Lung microvascular endothelial cell (primary cell): ENCODE data around the gene TCEAL7. TPM values are rescaled to one million over a fixed set of nuclear protein-coding genes. Genes with fewer than 3 reads are reported as not detected.
"Not testable (repeated sequence)": the region's sequence is repeated elsewhere in the genome, so short reads cannot be mapped to it uniquely, and the experiment has no call there.

Experiments
- DNase-seq, 2 donors: peaks; one replicate each; pipeline versions ENCODE4 v3.0.0 to v3.0.0-alpha.2; 2010; ENCODE audit warnings: low read depth in 2 of 2
- total RNA-seq: library from RNA; depleted of rRNA; stranded (reverse); fragments of >200 nt; gene quantifications from 2 replicates; pipeline ENCODE4 v1.2.1, GENCODE V29; 2014

TCEAL7 gene, protein sequence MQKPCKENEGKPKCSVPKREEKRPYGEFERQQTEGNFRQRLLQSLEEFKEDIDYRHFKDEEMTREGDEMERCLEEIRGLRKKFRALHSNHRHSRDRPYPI
- 0.22 TPM in 1 of 2 replicates, not detected in the other for total RNA-seq

DNA sequence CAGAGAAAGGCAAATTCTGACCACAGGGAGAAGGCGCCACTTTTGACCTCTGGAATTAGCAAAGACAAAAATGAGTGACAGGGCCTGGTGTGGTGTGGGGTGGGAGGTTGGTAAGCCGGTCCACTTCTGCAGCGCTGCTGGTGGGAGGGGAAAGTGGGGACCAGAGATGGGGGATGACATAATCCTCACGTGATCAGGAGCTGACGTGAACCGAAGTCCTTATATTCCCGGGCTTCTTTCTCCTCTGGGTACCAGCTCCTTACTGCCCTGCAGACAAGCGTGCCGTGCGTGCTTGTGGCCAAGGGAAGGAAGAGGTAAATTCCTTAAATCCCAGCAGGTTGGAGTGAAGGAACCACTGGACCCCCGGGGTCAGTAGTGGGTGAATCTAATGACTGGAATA, at the start of gene TCEAL7:
Gene TCEAL7, plus strand, starts transcription at position 249 of the 400 bp plus-strand sequence. CDS start 1,165 bp downstream, outside the sequence.
- DNase-seq: no peak

DNA sequence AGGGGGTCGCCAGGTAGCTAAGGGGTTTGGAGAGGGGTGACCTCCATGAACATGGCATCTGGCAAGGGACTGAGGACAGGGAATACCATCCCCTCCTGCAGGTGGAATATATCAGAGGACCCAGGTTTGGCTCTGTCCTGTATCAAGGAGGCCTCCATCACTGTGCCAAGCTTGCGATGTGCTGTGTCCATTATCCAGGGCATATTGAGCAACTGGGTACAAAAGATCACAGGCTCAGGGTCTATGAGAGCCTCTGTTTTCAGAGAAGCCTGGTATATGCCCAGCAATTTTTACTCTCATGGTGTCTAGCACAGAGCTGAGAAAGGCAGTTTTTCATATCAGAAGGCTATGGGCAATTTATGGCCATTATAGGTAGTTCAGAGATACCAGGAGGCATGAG, 36.9 kb upstream of the TCEAL7 start:
- no peak for DNase-seq

DNA sequence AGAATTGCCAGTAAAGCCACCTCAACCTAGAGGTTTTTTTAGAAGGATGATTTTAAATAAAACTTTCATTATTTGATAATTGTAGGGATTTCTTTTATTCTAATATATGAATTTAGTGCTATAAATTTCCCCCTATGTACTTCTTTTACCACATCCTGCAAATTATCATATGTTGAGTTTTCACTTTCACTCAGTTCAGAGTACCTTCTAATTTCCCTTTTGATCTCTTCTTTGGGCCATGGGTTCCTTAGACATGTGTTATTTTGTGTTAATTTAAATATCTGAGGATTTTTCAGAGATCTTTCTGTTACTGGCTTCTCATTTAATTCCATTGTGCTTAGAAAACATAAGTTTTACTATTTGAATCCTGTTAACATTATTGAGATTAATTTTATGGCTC, 25.3 kb upstream of the TCEAL7 start:
- DNase-seq: no peak

DNA sequence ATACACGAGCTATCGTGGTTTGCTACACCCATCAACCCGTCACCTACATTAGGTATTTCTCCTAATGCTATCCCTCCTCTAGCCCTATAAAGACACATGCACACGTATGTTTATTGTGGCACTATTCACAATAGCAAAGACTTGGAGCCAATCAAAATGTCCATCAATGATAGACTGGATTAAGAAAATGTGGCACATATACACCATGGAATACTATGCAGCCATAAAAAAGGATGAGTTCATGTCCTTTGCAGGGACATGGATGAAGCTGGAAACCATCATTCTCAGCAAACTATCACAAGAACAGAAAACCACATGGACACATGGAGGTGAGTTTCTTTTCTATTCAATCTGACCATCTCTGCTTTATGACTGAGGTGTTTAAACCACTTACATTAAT, 24.4 kb upstream of the TCEAL7 start:
- DNase-seq: not testable (repeated sequence)

DNA sequence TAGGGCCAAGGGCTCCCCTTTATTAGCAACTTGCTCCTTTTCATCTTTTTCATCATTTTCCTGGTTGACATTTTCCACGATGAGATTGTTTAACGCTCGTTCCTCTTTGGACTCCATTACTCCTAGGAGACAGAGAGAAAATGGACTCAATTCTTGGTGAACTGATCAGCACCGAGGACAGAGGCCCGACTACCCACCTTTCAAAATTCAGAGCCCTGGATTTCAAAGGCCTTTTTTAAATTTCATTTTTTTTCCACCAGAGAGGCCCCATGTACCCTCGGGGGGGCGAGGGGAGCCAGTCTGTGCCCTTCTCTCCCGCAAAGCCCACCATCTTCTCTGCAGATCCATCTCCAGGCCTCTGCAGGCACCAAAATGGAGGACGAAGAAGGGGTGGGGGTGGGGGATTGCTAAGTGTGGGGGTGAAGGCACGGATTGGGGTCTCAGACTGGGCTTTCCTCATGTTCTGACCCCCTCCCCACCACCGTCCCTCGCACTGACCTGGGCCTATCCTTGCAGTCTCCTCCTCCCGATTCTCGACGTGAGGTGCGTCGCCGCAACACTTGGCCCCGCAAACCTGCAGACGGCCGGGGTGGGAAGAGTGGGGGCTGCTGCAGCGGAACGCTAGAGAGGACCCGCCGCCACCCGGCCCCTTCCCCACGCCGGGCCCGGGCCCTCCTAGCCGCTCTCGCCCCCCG, 20.0 kb upstream of the TCEAL7 start:
- no peak for DNase-seq

DNA sequence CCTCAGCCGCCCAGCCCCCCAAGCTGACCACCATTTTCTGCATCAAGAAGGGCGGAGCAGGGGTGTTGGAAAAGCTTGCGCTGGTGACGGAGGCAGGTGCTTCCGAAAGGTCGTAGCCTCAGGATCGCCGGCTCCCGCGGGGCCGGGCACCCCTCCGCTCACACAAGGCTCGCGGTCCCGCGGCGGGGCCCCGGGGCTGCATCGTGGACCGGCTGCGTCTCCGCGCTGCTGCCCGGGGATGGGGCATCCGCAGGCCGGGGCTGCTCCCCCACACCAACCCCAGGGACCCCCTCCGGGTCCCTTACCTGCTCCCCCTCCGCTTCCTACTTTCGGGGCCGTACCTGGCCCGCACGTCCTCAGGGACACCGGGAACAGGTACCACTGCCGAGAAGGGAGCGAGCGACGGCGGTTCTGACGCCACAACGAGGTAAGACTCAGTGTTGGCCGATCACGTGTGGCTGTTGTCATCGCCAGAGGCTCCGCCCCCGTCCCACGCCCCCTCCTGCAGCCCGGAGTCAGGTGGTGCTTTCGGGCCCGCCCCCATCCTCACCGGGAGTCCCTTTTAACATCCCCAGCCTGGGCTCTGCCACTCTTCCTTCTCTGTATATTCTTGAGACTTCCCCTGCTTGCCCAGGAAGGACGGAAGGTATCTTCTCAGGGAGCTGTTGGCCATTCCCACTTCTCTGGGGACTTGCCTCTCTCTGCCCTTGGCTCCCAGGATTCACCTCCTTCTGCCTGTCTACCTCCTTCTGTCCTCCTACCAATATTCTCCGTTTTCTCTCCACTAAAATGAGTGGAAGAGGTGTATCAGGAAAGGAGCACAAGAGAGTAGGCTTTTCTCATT, 19.3 kb upstream of the TCEAL7 start, which contains the start of gene BEX2:
Gene BEX2, minus strand, starts transcription at position 436 of the 844 bp plus-strand sequence. CDS start 1,014 bp downstream, outside the sequence.
- DNase-seq: peak in 1 of 2 donors; percentile 42

DNA sequence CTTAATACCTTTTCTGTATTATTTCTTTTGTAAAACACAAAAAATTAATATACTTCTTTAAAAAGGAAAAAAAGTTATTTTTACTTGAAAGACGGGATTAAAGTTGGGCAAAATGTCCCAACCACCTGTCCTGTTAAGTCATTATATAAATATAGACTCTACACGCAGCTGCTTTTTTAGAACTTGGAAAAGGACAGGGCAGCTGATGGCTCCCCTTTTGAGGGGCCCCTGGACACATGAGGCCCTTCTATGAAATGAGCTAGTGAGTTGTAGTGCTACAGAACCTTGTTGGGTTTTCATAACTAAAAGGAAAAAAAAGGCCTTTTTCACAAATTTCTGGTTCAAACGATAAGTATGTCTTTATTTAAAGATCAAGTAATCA, 18.6 kb upstream of the TCEAL7 start:
- no peak for DNase-seq

DNA sequence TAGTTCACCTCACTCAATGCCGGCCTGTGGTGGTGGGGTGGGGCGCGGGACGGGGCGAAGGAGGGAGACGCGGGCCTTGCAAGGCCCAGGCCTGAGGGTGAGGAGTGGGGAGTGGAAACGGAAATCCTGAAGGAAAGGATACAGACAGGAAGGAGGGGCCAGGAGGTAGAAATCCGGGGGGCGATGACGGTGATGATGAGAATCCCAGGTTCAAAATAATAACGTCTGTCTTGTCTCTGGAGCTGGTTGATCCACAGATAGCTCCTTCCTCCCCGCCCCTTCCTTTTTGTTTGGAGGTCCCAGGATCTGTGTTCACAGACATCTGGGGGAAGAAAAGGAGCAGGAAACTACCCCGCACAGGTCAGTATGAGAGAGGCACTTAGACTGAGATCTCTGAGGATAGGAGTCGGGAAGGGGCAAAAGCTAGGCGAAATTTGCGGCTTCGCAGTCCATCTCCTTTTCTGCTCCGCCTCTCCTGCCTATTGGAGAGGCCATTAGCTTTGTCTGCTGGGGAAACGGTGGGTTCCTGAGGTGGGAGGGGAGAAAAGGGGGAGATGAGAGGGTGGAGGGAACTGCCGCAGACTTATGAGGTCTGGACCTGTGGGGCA, 746 bp downstream of the TCEAL7 start:
- DNase-seq: no peak

DNA sequence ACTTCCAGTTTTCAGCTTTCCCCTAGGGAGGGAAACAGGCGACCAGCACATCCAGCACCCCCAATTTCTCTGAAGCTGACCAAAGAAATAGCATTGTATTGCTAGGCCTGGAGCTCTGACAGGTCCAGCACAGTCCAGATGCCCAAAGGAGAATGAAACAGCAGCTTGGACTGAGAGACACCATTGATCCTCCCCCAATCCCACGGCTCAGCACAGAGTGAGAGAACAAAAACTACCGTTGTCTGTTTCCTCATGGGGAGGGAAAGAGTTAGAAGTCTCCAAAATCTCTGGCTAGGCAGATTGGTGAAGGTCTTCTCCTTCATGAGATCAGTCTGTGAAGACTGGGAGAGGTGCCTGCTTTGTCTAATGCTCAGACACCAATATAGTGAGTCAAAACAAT, 8.6 kb downstream of the TCEAL7 start:
- DNase-seq: no peak

DNA sequence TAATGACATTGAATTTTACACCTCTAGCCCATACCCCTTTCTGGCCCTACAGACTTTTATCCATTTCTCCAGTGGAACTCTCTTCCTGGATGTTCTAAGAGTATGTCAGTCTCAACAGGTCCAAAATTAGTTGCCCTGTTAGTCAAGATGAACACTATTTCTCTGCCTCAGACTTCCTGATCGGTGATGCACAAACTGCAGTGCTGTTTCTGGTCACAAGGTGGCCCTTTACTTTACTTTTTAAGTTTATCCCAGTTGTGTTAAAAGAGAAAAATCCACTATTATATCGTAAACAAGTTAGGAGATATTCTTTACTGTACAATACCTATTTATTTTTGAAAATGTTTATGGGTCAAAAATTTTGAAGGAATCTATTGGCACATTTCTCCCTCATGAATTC, 13.1 kb downstream of the TCEAL7 start:
- peak; percentile 54 to 61 for DNase-seq

DNA sequence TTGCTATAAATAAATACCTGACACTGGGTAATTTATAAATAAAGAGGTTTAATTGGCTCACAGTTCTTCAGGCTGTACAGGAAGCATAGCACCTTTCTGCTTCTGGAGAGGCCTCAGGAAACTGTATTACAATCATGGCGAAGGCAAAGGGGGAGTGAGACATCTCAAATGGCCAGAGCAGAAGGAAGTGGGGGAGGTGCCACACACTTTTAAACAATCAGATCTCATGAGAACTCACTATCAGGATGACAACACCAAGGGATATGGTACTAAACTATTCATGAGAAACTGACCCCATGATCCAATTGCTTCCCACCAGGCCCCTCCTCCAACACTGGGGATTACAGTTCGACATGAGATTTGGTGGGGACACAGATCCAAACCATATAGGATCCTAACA, 14.6 kb downstream of the TCEAL7 start:
- DNase-seq: peak in 1 of 2 donors; percentile 71

DNA sequence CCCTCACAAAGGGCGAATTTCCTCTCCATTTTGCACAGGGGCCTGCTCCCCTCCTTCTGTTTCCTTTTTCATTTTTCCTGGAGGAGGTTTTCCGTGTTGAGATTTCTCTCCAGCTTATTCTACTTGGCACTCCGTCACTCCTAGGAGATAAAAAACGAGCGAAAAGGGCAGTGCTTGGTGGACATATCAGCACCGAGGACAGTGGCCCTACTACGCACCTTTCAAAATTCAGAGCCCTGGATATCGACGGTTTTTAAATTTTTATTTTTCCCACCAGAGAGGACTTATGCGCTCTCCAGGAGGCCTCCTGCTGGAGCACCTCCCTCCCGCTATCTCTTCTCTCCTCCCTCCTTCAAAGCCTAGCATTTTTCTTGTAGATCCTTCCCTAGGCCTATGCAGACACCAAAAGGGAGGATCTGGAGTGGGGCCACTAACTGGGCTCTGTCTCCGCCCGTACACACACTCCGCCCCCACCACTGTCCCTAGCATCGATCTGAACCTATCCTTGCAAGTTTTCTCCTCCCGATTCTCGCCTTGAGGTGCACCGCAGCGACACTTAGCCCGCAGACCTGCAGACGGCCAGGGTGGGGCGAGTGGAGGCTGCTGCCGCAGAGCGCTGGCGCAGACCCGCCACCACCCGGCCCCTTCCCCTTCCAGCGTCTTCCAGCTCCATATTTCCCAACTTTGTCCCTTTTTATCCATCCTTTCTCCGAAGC, 17.8 kb downstream of the TCEAL7 start:
- no peak for DNase-seq

DNA sequence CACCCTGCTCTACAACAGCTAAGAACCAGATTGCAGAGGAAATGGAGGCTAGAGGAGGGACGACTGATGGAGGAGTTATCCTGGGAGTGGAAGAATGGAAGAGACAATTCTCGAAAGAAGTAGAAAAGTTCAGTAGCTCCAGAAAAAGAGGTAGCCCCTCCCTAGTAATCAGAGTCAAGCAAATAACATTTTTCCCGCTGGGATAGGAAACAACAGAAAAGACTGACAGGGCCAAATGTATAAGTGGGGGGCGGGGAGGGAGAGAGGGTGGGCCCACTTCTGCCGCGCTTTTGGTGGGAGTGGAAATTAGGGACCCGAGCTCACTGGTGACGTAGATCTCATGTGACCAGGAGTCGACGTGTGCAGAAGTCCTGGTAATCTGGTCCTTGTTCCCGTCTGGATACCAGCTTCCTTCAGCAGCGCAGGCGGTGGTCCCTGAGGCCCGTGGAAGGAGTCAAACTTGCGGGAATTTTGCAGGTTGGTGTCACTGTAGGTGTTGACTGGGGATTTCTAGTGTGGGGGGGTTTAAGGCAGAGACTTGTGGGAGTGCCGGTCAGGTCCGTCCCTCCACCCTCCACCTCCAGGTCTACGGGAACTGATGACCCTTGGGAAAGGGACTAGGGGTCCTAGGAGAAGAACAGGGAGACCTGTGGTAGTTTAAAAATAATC, 26.2 kb downstream of the TCEAL7 start, which contains the start of gene TCEAL9:
Gene TCEAL9, plus strand, starts transcription at position 377 of the 669 bp plus-strand sequence. CDS start 1,179 bp downstream, outside the sequence.
- peak; percentile 84 to 87 for DNase-seq

DNA sequence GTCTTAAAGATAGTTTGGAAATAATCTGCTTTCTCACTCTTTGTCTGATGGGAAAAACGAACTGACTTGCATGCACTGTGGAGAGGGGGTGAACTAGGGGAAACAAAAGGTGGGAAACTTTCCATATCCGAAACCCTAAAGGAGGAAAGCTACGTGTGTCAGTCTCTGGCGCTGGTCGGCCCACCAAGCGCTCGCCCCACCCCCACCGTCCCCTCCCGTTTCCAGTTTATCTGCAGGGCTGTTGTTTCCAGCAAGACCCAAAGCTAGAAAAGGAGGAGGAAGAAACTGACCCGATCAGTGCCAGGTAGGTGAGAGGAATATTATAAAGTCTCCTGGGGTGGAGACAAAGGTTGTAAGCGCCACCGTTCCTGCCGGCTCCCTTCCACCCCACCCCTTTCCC, 26.8 kb downstream of the TCEAL7 start:
- DNase-seq: peak; percentile 26 to 47

DNA sequence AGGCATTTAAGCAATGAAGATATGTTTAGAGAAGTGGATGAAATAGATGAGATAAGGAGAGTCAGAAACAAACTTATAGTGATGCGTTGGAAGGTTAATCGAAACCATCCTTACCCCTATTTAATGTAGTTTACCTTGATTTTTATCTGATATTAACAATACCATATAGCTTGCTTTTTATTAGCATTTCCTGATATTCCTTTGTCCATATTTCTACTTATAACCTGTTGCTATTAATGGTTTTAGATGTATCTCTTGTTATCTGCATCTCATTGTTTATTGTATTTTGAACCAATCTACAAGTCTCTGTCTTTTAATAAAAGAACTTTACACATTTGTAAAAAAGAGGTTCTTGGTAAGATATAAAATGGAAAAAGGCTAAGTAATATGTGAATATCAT, 27.8 kb downstream of the TCEAL7 start:
- no peak for DNase-seq

DNA sequence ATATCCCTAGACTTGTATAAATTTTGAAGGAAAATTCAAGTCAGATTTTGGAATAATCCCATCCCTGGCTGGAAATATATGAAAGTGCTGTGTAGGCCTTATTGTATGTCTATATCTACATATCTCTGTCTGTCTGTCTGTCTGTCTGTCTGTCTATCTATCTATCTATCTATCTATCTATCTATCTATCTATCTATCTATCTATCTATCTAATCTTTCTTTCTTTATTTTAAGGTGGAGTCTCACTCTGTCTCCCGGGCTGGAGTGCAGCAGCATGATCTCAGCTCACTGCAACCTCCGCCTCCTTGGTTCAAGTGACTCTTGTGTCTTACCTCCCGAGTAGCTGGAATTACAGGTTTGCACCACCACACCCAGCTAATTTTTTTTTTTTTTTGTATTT, 29.6 kb downstream of the TCEAL7 start:
- DNase-seq: not testable (repeated sequence)

DNA sequence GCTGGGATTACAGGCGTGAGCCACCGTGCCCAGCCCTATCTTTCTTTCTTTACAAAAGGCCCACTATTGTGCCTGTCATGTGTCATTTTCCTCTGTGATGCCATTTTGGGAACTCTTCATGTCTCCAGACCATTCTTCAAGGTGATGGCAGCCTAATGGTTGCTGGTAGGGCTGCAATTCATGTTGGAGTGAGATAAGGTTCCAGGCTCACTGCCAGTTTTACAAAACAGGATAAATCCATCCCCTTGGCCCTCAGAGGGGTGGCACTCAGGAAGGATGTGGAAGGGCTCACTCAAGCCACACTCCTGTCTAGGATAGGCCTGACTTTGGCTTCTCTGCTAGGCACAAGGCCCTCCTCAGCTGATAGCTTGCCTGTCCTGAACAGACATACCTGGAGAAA, 30.1 kb downstream of the TCEAL7 start:
- peak; percentile 44 to 58 for DNase-seq

DNA sequence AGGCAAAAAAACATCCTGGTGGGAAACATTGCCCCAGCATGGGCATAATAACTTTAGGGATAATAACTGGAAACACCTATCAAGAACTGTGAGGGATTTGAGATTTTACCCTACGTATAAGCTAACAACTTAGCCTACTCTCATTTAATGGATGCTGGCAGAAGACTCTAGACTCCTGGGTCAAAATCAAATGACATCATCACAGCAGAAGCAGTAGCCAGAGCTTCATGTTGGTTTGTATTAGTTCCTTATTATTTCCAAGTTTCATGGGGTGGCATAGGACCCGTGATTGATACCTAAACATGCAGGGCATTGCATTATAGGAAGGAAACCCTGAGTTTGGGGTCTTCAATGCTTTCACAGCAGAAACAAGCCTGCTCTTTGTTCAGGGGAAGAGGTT, 30.9 kb downstream of the TCEAL7 start:
- DNase-seq: no peak

DNA sequence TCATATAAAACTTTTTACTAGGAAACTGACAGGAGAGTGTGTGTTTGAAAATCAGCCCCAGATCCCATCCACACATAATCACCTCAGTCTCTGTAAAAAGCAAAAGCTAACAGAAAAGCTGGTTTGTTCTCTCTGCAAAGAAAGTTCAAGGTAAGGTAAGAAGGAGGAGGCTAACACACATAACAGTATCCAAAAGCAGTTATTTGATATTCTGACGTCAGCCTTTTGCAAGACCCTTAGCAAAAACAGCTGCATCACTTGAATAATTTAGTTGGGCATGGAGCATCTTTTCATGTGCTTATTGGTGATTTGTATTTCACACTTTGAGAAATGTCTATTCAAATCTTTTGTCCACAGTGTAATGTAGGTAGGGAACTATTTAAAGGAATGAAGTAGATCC, 31.8 kb downstream of the TCEAL7 start:
- DNase-seq: no peak

DNA sequence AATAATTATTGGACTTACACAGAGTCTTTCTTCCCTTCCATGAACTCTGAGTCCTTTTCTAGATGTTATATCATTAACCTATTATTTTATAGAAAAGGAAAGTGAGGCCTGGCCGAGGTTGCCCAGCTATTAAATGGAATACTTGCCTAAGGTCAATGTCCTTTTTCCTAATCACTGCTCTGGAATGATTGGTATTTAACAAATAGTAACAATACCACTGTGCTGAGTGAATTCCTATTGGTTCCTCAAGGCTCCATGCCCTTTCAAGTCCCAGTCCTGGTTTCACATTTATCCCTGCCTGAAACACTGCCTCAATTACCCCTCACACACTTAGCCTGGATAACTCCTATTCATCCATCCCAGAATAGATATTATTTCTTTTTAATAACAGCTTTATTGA, 32.4 kb downstream of the TCEAL7 start:
- peak; percentile 49 to 52 for DNase-seq

DNA sequence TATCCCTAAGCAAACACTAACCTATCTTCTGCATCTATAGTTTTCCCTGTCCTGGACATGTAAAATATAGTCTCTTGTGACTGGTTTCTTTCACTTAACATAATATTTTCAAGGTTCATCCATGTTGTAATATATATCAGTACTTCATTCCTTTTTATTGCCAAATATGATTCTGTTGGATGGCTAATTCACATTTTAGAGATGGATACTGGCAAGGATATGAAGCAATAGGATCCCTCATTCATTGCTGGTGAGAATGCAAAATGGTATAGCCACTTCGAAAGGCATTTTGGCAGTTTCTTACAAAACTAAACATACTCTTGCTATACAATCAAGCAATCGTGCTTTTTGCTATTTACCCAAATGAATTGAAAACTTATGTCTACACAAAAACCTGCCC, 33.0 kb downstream of the TCEAL7 start:
- DNase-seq: no peak
